ENCODE measurements around the gene SPDYE11.
A peak's percentile ranks its signal among the peaks of the same experiment; 100 is the strongest.
"Not testable (repeated sequence)": the region's sequence is repeated elsewhere in the genome, so short reads cannot be mapped to it uniquely, and the experiment has no call there.

The SPDYE11 gene

GRCh38 chr7:73057811-73058210 is at the start of gene SPDYE11:
Gene SPDYE11, minus strand, starts transcription at chr7:73057911. Its CDS starts 1,800 bp downstream, at chr7:73056111.
- not testable (repeated sequence) for DNase-seq

GRCh38 chr7:73085938-73086337 is 28.2 kb upstream of the SPDYE11 start, which contains the start of gene SPDYE9:
Gene SPDYE9, minus strand, starts transcription at chr7:73086038. Its CDS starts 1,800 bp downstream, at chr7:73084238.
- DNase-seq: not testable (repeated sequence)

- not testable (repeated sequence) for DNase-seq
These were observed 28.0 kb downstream of the SPDYE11 start, which contains the start of gene SPDYE8 for GRCh38 chr7:73029666-73030065. Gene SPDYE8, minus strand, starts transcription at chr7:73029766. Its CDS starts 1,800 bp downstream, at chr7:73027966.

- DNase-seq: not testable (repeated sequence)
These were observed 51.2 kb downstream of the SPDYE11 start for GRCh38 chr7:73006491-73006890.

GRCh38 chr7:73005693-73006447 is 51.8 kb downstream of the SPDYE11 start:
- peak; percentile 80 to 81 for DNase-seq

GRCh38 chr7:73005356-73005692 is 52.4 kb downstream of the SPDYE11 start:
- peak; percentile 56 to 73 for DNase-seq

GRCh38 chr7:72997887-72998468 is 59.7 kb downstream of the SPDYE11 start:
- DNase-seq: not testable (repeated sequence)
